GM21390 (cell line): ENCODE measurements around the gene KCNQ1OT1.

Experiments
- ATAC-seq: cut with Tn5 transposase; IDR thresholded peaks from one replicate; pipeline ENCODE4 v1.9.1; 2021; ENCODE audit not compliant: unreplicated experiment

The KCNQ1OT1 gene

DNA sequence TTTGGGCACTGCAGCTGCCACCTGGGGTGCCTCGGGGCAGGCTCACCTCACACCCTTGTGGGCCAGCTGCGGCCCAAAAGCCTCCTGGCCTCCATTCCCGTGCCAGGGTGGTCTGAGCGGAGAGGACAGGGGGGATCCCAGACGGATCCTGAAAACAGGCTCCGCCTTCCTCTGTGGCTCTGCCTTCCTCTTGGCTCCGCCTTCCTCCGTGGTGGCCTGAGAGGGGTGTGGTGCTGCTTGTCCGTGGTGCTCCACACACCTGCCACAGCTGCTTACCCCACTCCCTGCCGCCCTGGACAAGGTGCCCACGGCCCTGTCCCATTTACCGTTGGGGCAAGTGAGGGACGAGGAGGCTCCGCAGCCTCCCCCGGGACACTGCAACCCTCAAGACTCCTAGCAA, 23.2 kb upstream of the KCNQ1OT1 start:
- ATAC-seq, result no peak

DNA sequence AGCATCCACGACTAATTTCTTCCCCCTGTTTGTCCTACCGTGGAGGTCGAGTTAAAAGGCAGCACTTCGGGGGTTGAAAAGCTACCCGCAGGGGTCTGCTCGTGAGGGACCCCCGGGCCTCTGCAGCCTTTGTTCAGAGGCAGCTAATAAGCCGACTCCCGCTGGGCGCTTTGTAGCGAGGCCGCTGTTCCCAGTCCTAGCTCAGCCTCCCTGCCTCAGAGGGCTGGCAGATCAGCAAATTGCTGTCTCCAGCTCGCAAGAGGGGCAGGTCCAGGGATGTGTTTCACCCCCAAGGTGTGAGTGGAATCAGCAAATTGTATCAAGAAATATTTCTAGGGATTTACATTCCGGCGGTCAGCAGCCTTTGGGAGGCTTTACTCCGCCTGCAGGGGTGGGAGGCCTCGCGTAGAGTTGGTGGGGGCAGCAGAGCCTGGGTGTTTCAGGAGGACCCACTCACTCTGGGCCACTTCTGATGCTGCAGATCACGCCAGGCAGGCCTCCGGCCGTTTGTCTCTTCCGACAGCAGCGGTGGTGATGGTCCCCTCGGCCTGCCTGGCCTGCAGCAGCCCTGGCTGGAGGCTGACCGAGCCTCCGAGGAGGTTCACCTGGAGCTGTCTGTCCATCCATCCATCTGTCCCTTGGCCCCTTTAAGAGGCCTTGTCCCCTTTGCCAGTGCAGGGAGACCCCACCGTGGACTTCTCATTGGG, 21.6 kb upstream of the KCNQ1OT1 start:
- ATAC-seq, result no peak

DNA sequence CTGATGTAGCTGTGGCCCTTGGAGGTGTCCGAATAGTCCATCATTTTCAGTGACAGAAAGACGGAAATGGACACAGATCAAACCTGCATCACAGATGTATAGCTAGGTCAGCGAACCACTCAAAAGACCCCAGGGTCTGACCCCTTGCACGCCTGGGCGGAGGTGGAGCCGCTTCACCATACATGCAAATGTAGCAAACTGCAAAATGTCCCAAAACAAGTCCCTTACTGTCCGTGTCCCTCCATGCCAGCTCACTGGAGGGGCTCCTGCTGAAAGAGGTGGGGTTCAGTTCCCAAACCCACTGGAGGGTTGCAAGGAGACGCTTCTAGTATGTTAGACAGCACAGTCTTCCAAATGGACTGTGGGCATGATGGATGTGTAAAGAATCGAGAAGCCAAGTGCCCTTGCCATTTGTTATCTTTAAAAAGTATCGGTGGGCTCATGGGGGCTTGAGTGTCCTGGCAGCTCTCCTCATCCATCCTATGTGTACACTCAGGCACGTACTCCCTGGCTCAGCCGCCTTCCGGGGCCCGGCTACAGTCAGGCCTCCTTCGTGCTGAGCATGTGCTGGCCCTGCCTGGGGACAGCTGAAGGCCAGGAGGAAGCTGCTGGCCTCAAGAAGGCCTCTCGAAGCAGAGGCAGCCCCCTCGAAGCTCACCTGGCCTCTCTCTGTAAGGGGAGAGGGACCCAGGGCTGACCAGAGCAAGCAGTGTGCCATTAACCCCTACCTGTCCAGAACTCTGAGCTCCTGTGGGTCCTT, 20.2 kb upstream of the KCNQ1OT1 start:
- ATAC-seq, result no peak

- no peak for ATAC-seq
Measured at GRCh38 chr11:2718817-2719438, 19.1 kb upstream of the KCNQ1OT1 start.

- ATAC-seq, result no peak
Measured at GRCh38 chr11:2717561-2718325, 17.9 kb upstream of the KCNQ1OT1 start.

- no peak for ATAC-seq
Measured at GRCh38 chr11:2716376-2717095, 16.7 kb upstream of the KCNQ1OT1 start.

- ATAC-seq, result no peak
Measured at GRCh38 chr11:2715716-2716350, 16.0 kb upstream of the KCNQ1OT1 start.

- no peak for ATAC-seq
Measured at GRCh38 chr11:2714871-2715270, 15.1 kb upstream of the KCNQ1OT1 start.

GRCh38 chr11:2714463-2714800, 14.6 kb upstream of the KCNQ1OT1 start:
- ATAC-seq, result no peak

DNA sequence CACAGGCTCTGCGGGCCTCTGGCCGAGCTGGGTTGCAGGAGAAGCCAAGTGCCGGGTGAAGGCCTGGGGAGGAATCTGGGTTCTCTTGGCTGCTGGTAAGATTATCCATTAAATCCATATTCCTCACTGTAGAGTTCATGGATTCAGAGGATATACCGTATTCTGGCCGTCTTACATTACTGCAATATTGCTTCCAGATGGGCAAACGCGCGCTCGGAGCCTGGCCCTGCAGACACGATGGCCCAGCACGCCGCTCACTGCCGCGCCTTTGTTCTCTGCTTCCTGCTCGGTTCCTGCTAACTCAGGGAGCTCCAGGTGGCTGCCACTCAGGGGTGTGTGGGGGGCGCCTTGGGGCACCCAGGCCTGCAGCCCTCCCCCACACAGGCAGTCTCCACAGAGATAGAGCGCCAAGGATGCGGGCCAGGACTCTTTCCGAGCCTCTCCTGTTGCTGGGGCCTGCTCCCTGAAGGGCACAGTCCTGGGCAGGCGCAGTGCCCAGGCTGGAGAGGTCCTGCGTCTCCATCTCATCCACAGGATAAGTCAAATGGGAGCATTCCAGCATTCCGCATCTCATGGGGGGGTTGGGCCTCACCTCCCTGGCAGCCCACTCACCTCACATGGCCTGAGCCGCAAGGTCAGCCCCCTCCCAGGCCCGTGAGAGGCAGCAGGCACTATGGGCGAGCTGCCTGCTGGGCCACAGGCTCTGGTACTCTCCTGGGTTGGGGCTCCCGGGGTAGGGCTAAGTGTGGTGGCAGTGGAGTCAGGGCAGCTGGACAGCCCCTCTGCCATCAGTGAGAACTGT, 14.1 kb upstream of the KCNQ1OT1 start:
- ATAC-seq, result no peak

GRCh38 chr11:2713094-2713493, 13.3 kb upstream of the KCNQ1OT1 start:
- no peak for ATAC-seq

DNA sequence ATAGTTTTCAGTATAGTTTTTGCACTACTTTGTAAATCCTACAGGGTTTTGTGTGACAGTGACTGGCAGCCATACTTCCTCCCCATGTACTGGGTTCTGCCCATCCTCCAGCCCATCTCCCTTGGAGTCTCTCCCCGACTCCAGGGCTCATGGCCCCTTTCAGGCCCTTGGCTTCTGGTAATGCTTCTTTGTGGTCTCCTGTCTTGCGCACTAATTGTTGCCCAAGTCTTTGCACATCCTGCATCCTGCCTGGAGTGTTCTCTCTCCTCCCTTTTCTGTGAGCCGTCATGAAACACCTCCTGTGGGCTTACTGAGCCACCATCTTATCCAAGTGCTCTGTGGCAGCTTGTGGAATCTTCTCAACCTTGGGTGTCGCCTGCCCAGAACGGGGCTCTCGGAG, 11.4 kb upstream of the KCNQ1OT1 start:
- no peak for ATAC-seq

- no peak for ATAC-seq
Measured at GRCh38 chr11:2709429-2709828, 9.6 kb upstream of the KCNQ1OT1 start.

DNA sequence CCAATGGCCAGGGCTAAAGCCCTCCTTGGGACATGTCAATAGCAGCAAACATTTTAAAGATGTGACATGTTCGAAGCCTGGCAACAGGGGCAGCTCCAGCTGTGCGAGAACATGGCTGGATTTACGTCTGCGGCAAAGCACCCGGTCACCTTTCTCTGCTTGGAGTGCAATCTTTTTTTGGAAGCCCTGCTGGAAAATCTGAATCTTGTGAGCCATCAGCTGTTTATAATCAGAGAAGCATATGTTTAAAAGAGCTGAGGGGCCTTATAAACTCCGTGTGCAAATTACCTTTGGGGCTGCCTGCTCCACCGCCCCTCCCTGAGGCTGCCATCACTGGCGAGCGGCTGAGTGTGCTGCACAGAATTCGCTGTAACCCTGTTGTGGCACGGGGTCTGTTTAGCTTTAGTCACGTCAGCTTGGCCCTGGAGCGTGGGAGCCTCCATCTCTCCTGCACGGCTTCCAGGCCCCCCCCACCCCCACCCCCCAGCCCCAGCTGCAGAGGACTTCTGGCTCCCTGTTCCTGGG, 9.0 kb upstream of the KCNQ1OT1 start:
- ATAC-seq, result no peak

GRCh38 chr11:2708151-2708581, 8.4 kb upstream of the KCNQ1OT1 start:
- ATAC-seq, result no peak

- ATAC-seq, result no peak
Measured at GRCh38 chr11:2707736-2708135, 7.9 kb upstream of the KCNQ1OT1 start.

DNA sequence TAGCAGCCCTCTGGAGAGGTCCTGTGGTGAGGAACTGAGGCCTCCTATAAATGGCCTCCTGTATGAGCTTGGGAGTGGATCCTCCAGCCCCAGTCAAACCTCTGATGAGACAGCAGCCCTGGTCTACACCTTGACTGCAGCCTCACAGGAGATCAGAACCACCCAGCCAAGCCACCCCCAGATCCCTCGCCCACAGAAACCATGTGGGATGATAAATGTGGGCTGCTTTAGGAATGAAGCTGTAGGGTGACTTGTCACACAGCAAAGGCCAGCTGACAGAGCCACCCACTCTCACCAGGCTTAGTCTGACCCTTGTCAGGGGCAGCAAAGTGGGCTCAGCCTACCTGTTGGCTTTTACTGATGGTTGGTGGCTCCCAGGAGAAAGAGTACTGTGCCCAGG, 6.5 kb upstream of the KCNQ1OT1 start:
- ATAC-seq, result no peak

DNA sequence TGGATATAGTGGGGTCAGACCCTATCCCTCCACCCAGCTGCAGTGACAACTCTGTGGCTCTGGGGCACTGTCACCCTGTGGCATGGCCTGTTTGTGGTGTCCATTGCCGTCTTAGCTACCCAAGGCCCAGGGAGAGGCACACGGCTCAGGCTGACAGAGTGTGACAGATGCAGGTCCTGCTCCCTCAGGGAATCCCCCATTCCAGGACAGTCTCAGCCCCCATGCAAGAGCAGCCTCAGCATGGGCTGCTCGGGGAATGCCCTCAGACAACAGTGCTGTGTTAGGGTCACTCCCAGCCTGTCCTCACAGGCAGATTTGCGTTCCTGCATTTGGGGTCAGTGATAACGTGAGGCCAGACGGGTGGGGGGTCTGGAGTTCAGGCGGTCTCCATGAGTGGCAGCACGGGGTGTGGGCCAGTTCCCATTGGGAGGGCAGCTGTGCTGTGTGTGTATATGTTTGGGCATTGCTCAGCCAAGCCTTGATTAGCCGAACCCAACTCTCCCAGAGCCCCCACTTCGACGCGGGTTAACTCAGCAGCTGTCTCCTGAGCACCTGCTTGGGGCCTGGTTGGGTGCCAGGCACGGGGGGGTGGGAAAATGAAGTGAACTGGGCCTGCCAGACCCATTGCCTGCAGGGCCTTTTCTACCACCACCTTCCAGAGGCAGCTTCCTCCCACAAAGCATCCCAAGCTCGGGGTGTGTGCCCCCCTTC, 5.3 kb upstream of the KCNQ1OT1 start:
- no peak for ATAC-seq

DNA sequence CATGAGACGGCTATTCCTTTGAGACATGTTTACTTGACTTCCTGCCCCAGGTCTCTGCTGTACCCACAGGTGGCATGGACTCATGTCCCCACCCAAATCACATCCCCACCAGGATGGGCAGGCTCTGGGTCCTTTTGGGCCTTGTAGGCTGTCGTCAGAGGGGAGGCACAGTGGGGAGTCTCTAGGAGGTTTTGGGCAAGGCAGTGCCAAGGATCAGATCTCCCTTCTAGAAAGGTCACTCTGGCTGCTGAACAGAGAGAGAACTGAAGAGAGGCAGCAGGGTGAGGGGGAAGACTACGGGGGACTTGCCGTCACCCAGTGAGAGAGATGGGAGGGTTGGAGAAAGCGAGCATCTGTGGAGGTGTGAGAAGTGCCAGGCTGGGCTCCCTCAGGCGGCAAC, 4.6 kb upstream of the KCNQ1OT1 start:
- no peak for ATAC-seq
